NT2/D1 (cell line): Measurements from ENCODE around the gene KIF5B.

Experiments used
- SUZ12 ChIP-seq: IDR thresholded peaks from 2 replicates; pipeline ENCODE4 v1.6.1; 2011; ENCODE audit not compliant: insufficient read length, insufficient read depth; ENCODE audit errors: extremely low read depth
- YY1 ChIP-seq: IDR thresholded peaks from 2 replicates; pipeline ENCODE4 v1.6.1; 2011; ENCODE audit not compliant: insufficient read length, insufficient read depth

DNA sequence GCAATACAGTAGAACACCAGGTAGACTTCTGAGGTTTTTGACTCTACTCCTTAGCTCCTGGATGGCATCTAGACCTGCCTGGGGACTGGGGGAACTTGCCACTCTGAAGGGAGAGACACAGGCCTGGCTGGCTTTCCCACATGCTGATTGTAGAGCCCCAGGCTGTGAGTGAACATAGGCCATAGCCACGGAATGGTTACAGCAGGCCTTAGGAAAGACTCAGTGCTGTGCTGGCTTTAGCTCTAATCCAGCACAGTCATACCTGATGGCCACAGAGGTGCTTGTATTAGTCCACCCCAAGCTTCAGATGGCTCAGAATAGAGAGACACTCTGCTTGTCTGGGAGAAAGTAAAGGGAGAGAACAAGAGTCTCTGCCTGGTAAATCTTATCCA, 92.6 kb downstream of the KIF5B start:
- TF ChIP-seq YY1 = no peak
- no peak for TF ChIP-seq SUZ12
